HCT116 (cell line): ENCODE data around the gene GLS2.

Source experiments
- CEBPB ChIP-seq: IDR thresholded peaks from 2 replicates; pipeline ENCODE4 v1.6.1; 2012; ENCODE audit warnings: low read depth
- CTCF ChIP-seq, 3 experiments: fragments of 200-600 bp in 1 of 3; sonication (generic) in 1 of 3; IDR thresholded peaks in 2 of 3; conservative IDR thresholded peaks in 1 of 3; 2 replicates each; pipeline ENCODE4 v1.5.1; 2012 to 2017; ENCODE audit warnings: low read depth in 2 of 3, low read length in 2 of 3, antibody characterized with exemption in 1 of 3, borderline replicate concordance in 1 of 3, control low read depth in 1 of 3, mild to moderate bottlenecking in 1 of 3, mixed read lengths in 1 of 3, mixed run types in 1 of 3, moderate library complexity in 1 of 3; ENCODE audit not compliant: insufficient read depth in 1 of 3
- EZH2 ChIP-seq: fragments of 200-600 bp; sonication (generic); IDR thresholded peaks from 2 replicates; pipeline ENCODE4 v1.6.1; 2017; ENCODE audit warnings: antibody characterized with exemption, mixed run types
- REST ChIP-seq: IDR thresholded peaks from 2 replicates; pipeline ENCODE4 v1.6.1; 2012; ENCODE audit warnings: low read depth
- SP1 ChIP-seq: IDR thresholded peaks from 2 replicates; pipeline ENCODE4 v1.6.1; 2012; ENCODE audit warnings: low read depth

DNA sequence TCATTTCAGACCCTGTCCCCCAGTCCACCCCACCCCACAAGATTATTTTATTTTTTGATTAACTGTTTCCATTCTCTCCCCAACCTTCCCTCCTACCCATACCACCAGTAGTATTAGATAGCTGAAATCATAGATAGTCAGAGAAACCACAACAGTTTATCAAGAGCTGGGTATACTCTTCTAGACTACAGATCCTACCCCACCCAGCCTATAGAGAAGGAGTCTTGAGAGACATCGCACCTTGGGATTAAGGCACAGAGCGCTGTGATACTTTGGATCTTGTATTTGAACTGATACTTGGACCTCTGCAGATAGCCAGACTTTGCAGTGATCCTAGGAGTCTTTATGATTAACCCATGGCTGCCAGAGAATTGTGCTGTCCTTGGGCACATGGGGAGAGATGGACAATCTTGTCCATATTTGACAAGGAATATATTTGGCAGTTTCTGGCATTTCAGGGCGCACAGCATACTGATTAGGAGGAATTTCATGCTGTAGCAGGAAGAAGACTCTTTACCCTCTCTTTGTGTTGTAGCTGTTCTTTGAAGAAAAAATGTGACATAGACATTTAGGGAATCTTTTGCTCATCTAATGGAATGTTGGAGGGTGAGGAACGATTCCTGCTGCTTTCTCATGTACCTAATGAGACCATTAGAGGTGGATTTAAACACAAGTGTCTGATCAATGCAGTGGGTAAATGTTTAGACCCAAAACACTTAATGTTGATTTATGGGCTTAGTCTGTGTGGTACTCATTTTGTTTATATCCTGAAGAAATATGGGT is 34.6 kb upstream of the GLS2 start:
- no peak for TF ChIP-seq CTCF (IDR thresholded peaks at IDR 0.05 in 2 of 3, conservative IDR thresholded peaks at IDR 0.05 in 1 of 3; ENCODE audit: borderline replicate concordance in 1 of 3, insufficient read depth in 1 of 3, low read depth in 2 of 3, low read length in 2 of 3)
- no peak for TF ChIP-seq EZH2
- TF ChIP-seq REST = no peak
- TF ChIP-seq SP1 = no peak
- no peak for TF ChIP-seq CEBPB
